K562 (cell line): Measurements from ENCODE around the gene NCKIPSD.

Experiments used
- CBX3 ChIP-seq, 2 experiments: IDR thresholded peaks; 1 replicate in 1 of 2; 2 replicates in 1 of 2; pipeline ENCODE4 v1.6.1; 2012; ENCODE audit warnings: inconsistent platforms in 2 of 2, low read length in 2 of 2, borderline replicate concordance in 1 of 2, control low read depth in 1 of 2
- MTF1 ChIP-seq: fragments of 250-450 bp; sonication (Bioruptor Pico); IDR thresholded peaks from 2 replicates; pipeline ENCODE4 v1.9.0; 2021; ENCODE audit warnings: moderate library complexity, mild to moderate bottlenecking, inconsistent platforms, borderline replicate concordance

DNA sequence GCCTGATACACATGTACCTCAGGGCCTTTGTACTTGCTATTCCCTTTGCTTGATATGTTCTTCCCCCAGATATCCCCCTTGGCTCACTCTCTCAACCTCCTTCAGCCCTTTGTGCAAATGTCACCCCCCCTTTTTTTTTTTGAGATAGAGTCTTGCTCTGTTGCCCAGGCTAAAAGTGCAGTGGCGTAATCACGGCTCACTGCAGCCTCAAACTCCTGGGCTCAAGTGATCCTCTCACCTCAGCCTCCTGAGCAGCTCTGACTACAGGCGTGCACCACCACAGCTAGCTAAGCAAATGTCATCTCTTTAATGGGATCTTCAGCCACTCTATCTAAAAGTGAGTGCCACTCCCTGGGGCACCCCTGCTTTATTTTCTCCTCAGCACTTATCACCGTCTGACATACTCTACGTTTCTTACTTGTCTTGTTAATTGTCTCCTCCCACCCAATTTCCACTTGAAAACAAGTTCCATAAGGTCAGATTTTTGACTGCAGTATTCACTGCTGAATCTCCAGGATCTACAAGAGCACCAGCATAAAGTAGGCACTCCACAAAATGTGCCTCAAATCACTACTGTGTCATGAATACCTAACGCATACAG is 16.7 kb upstream of the NCKIPSD start:
- TF ChIP-seq MTF1 (CRISPR knock-in tag) (no peak), CBX3 (IDR thresholded peaks at IDR 0.05; ENCODE audit: borderline replicate concordance in 1 of 2, low read length in 2 of 2) (no peak)
